ENCODE measurements around the gene AARSD1.
"Not testable (repeated sequence)": the region's sequence is repeated elsewhere in the genome, so short reads cannot be mapped to it uniquely, and the experiment has no call there.

The AARSD1 gene

DNA sequence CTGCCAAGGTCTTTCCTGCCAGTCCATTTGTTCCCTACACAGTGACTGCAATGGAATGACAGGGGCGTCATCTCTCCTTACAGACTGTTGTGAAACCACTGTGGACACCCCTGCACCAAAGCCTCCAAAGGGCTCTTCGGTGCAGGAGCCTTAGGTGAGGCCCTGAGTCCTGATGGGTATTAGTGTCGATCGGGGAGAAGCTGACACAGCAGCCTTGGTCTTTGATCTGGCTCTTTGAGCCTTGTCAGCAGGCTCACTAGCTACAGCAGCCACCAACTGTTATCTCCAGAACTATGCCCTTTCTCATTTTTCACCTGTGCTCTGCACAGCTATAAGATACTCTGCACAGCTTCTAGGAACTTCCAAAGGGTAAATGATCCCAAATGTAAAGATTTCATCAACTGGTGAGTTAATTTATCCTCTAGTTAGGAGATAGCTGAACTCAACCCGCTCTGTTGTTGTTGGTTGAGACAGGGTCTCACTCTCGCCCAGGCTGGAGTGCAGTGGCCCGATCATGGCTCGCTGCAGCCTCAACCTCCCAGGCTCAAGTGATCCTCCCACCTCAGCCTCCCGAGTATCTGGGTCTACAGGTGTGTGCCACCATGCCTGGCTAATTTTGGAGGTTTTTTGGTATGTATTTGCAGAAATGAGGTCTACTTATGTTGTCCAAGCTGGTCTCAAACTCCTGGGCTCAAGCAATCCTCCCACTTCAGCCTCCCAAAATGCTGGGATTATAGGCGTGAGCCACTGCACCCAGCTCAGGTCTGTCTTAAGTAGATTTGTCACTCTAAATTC lies 44.0 kb downstream of the AARSD1 start:
- no peak for DNase-seq

DNA sequence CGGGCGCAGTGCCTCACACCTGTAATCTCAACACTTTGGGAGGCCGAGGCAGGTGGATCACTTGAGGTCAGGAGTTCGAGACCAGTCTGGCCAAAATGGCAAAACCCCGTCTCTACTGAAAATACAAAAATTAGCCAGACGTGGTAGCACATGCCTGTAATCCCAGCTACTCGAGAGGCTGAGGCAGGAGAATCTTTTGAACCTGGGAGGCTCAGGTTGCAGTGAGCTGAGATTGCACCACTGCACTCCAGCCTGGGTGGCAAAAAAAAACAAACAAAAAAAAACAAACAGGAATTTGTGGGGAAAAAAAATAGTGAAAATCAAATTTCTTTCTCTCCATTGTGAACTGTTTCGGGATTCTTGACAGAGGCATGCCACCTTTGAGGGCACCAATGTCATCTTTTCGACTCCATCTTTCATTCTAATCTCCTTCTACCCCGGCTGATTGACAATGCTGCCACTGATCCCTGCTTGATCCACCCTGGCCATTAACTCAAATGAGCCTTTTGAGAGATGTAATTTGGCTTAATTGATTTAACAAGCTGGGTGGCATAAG lies 44.7 kb downstream of the AARSD1 start:
- not testable (repeated sequence) for DNase-seq

DNA sequence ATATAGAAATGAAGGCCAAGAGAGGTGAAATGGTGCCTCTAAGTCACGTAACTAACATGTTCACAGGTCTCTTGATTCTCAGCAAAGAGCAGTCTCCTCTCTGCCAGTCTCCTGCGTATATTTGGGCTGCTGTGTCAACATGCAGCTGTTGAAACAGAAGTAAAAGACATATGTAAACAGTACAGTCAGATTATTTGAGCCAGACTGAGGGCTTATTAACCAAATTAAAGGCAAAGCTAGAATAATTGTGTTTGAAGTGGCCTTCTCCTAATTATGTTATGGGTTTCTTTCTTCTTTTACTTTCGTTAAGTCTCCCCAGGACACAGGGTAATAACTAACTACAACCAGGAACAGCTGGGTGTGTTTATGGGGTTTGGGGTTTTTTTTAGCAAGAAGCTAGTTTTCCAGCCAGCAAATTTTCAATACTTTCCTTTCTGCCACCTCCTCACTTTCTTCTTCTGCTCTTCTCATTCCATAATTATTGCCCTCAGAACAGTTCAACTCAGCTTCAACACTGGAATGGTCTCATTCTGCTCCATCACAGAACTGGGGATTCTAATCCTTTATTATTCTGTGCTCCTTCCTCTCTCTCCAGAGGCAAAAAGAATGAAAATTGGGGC lies 45.2 kb downstream of the AARSD1 start:
- DNase-seq: no peak

DNA sequence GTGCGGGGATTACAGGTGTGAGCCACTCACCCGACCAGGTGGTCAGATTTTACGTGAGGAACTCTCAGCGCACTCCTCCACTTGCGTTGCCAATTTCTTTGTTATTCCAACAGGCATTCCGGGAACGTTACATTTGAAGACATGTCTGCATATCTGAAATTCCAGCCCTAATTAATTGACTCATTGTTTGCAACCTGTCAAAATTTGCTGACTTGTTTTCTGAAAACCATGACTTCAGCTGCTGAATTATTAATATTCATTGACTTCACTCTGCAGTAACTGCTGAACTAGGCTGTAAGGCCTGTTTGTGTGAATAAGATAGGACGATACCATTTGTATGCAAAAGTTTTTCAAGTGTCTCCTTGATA lies 47.0 kb downstream of the AARSD1 start:
- DNase-seq: no peak

DNA sequence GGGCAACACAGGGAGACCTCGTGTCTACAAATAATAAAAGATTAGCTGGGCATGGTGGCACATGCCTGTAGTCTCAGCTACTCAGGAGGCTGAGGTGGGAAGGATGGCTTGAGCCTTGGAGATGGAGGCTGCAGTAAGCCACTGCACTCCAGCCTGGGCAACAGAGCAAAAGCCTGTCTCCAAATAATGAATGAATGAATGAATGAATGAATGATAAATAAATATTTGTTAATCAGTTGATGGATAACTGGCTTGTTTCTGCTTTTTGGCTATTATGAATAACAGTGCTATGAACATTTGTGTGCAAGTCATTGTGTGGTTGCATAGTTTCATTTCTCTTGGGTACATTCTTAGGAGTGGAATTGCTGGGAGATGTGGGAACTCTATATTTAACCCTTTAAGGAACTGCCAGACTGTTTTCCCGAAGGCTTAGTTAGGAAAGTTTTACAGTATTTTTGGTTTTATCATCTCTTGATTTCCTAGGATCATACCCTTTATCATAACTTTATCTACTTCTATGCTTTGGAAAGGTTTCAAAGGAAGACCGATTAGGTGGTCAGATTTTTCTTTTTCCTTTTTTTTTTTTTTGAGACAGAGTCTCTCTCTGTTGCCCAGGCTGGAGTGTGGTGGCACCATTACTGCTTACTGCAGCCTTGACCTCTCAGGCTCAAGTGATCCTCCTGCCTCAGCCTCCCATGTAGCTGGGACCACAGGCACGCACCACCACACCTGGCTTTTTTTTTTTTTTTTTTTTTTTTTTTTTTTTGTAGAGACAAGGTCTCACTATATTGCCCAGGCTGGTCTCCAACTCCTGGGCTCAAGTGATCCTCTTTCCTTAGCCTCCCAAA lies 47.6 kb downstream of the AARSD1 start:
- DNase-seq: not testable (repeated sequence)

DNA sequence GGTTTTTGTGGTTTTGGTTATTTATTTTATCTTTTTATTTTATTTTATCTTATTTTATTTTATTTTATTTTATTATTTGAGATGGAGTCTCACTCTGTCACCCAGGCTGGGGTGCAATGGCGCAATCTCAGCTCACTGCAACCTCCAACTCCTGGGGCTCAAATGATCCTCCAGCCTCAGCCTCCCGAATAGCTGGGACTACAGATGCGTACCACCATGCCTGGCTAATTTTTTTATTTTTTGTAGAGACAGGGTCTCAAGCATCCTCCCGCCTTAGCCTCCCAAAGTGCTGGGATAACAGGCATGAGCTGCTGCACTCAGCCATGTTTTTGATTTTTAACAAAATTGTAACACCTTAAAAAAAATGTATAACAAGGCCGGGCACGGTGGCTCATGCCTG lies 49.0 kb downstream of the AARSD1 start:
- not testable (repeated sequence) for DNase-seq

DNA sequence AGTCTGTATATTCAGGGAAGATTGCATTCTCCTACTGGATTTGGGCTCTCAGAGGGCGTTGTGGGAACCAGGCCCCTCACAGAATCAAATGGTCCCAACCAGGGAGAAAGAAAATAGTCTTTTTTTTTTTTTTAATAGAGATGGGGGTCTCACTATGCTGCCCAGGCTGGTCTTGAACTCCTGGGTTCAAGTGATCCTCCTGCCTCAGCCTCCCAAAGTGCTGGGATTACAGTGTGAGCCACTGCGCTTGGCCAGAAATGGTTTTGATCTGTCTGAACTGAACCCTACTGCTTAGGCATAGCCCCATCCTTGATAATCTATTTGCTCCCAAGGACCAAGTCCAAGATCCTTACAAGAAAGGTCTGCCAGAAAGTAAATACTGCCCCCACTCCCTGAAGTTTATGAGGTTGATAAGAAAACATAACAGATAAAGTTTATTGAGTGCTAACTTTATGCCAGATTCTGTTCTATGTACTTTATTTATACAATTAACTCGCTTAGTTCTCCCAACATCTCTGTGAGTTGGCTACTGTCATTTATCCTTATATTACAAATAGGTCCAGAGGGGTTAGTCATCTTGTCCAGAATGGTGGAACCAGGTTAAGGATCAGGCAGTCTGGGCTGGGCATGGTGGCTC lies 50.2 kb downstream of the AARSD1 start:
- no peak for DNase-seq

DNA sequence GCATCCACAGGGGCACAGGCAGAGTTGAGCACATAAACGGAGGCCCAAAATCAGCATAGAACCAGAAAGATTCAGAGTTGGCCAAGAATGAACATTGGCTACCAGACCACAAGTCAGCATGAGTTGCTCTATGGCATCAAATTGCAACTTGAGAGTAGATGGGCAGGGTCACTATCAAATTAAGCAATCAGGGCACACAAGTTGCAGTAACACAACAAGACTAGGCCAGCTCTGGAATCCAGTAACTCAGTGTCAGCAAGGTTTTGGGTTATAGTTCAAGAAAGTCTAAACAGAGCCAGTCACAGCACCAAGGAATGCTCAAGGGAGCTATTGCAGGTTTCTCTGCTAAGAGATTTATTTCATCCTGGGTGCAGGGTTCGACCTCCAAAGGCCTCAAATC lies 50.7 kb downstream of the AARSD1 start:
- no peak for DNase-seq

DNA sequence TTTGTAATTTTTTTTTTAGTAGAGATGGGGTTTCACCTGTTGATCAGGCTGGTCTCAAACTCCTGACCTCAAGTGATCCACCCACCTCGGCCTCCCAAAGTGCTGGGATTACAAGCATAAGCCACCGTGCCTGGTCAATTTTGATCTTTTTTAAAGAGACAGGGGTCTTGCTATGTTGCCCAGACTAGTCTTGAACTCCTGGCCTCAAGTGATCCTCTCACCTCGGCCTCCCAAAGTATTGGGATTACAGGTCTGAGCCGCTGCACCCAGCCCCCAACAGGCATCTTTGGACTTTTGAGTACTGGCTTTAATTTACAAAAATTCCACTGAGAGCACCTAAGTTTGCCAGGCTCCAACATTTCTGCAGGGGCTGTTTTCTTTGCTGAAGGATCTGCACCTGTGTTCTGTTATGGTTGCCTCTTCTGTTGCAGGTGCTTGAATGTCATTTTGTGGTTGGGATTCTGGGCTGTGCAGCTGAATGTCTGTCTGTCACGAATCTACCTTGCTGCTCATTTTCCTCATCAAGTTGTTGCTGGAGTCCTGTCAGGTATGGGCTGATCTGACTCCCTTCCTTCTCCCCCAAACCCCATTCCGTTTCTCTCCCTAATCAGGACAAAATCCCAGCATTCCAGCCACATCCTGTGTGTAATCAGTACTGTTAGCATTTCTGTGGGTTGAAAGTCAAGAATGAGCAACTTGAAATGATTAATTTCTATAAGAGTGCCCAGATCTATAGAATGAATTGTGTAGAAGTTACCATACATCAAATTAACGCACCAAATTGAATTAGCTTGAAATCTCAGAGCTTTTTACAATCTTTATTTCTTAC lies 55.2 kb downstream of the AARSD1 start:
- no peak for DNase-seq

DNA sequence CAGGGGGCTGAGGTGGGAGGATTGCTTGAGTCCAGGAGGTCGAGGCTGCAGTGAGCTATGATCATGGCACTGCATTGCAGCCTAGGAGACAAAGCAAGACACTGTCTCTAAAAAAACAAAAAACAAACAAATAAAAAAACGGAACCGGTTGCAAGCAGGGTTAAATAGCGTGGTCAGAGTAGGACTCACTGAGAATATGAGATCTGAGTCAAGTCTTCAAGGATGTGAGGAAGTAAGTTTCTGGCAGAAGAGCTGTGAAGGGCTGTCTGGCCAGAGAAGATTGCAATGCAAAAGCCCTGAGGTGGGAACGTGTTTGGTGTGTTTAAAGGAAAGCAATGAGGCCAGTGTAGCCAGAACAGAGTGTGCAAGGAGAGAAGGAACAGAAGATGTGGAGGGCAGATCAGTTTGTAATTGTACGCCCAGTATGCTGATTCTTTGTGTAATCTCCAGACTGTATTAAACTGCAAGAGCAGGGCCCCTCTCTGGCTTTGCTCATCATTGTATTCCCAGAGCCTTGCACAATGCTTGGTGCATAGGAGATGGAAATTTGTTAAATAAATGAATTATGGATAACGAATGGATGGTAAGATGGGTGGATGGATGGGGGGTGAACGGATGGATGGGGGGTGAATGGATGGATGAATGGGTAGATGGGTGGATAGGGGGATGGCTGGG lies 57.3 kb downstream of the AARSD1 start:
- DNase-seq: no peak

DNA sequence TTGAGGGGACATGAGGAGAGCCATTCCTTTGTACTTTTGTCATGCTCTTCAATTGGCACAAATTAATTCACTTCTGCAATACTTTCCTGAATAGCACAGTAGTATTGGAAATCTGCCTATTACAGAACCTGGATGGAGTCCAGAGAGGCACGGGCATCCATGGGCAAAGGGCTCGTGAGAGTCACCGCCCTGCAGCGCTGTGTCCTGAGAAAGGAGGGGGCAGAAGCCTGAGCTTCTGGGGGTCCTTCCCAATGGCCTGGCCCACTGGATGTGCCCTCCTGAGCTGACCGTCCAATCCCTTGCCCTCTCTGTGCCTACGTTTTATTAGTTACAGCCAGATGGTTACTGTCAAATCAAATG lies 60.2 kb downstream of the AARSD1 start:
- DNase-seq: no peak

DNA sequence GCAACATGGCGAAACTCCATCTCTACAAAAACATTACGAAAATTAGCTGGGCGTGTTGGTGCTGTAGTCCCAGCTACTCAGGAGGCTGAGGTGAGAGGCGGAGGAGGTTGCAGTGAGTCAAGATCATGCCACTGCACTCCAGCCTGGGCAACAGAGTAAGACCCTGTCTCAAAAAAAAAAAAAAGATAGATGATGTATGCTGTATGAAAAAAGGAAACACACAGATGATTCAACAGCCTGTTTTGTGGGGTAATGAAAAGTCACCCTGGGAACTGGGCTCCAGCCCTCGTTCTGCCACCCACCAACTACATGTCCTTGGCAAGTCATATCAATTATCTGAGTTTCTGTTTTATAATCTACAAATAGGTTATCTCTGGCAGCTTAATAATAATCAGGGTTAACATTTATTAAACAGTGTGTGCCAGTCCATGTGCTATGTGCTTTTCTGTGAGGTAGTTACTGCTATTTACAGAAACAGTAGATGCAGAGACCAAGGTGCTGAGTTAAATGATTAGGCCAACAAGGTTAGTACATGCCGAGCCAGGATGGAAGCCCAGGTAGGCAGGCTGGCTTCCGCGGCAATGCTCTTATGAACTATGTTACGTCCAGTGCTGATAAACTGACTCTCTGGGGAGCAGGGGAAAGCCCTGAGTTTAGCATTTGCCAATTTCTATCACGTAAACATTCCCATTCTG lies 62.6 kb downstream of the AARSD1 start:
- no peak for DNase-seq

Measured in CD4-positive, alpha-beta T cell treated with Interleukin-1 beta for 1 hour (primary cell).